HG03354 (cell line): ENCODE data around the gene EOLA1.
A peak's percentile ranks its signal among the peaks of the same experiment; 100 is the strongest.
"Not testable (repeated sequence)": the region's sequence is repeated elsewhere in the genome, so short reads cannot be mapped to it uniquely, and the experiment has no call there.

Experiments
- ATAC-seq: cut with Tn5 transposase; IDR thresholded peaks from one replicate; pipeline ENCODE4 v1.9.1; 2021; ENCODE audit warnings: mild to moderate bottlenecking; ENCODE audit not compliant: unreplicated experiment, poor library complexity, severe bottlenecking

EOLA1 gene

DNA sequence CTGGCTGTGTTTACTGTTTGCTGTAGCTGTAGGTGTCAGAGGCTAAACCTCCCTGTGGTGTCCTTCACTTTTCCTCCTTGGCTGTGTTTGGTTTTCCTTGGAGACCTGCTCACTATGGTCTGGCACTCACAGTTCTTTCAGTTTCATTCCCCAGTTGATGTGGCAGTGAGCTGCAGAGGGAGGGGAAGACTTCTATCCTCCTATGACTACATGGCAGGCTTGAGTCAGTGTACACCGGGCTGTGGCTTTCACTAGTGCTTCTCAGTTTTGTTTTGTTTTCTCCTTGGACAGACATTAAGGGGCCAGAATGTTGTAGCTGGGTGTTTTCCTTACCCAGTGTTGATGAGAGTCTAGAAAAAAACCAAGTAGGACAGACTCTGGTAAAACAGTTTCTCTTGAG is 32.6 kb downstream of the EOLA1 start:
- ATAC-seq: peak; percentile 100

DNA sequence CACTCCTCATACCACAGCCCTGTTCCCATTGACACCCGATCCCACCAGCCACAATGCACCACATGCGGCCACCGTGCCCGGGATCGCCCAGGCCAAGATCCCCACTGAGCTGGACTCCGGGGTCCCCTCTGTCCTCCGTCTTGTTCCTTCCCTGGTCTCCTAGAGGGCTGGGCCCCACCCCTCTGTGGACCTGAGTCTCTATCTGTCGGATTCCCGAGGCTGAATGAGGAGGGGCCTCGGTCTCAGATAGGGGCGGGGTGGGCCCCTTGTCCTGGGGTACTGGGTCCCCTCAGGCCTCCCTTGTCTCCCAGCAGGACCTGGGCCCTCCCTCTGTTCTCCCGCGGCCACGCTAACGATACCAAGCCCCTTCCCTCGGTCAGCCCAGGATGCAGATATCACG is 44.8 kb downstream of the EOLA1 start:
- not testable (repeated sequence) for ATAC-seq

DNA sequence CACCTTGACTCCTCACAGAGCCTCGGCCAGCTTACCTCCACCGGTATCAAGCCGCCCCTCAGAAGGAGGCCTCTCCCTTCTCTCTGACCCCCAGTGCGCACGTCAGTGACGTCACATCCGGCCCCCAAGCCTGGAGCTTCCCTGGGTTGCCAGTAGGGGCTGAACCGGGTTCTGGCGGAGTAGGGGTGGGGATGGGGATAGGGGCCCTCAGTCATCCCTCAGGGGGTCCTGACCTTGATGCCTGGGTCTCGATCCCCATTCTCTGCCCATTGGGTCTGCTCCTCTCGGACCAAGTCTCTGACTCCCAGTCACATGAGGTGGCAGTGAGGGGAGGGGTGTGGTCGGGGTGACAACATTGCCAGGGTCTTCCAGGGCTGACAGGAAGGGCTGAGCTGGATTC is 46.5 kb downstream of the EOLA1 start, which contains the start of gene MAGEA9B:
Gene MAGEA9B, minus strand, starts transcription at position 101 of the 400 bp plus-strand sequence. CDS start 4,280 bp downstream, outside the sequence.
- not testable (repeated sequence) for ATAC-seq

DNA sequence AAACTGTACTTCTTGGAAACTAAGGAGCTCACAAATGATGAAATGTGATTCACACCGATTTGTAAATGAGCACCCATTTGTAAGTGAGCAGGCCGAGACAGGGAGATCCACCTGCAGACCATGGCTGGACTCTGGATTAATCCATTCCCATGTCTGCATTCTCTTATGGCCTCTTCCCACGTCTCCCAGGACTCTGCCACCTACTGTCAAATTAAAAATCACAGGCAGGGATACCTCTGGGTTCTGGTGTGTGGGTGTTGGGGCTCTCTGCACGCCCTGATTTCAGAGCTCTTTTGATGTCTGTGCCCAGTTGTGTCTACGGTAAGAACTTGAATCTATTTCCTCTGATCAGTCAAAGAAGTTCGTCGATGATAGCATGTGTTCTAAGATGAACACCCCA is 50.2 kb downstream of the EOLA1 start:
- not testable (repeated sequence) for ATAC-seq

DNA sequence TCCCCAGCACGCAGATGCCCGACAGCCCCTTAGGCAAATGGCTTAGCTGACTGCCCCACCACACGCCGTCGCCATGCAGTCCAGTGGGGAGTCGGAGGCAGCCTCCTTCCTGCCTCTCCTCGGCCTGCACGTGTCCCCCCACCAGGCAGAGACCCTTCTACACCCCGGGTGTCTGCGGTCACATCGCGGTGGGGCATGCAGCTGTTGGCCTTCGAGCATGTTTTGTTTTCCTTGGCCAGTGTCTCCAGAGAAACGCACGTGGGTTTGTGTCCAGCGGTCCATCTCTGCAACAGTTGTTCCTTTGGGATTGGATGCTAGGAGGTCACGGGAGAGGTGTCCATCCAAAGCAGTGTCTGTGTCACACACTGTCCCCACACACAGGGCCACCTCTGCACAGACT is 54.4 kb downstream of the EOLA1 start, which contains the start of gene HSFX2:
Gene HSFX2, minus strand, starts transcription at position 101 of the 400 bp plus-strand sequence. CDS start 614 bp downstream, outside the sequence.
- ATAC-seq: not testable (repeated sequence)

DNA sequence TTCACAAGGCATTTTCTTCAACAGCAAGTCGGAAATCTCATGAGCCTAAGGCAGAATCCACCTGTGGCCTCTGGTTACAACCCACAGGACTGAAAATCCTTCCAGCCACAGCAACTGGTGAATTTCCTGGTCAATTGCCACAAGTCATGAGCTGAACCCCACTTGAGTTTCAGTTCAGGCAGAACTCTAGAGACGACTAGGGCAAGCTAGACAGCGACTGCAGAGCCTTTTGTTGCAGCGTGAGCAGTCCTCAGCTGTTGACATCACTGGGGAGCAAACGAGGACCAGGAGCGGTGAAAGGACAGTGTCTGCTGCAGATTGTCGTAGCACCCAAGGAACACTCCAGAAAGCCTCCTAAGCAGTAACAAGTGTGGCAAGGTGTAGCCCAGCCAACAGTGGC is 55.1 kb downstream of the EOLA1 start:
- ATAC-seq: not testable (repeated sequence)
